GM18517 (cell line): Measurements from ENCODE around the gene DEPDC5.
"Not testable (repeated sequence)": the region's sequence is repeated elsewhere in the genome, so short reads cannot be mapped to it uniquely, and the experiment has no call there.

Experiments
- ATAC-seq: cut with Tn5 transposase; IDR thresholded peaks from one replicate; pipeline ENCODE4 v1.9.1; 2021; ENCODE audit warnings: mild to moderate bottlenecking, moderate library complexity; ENCODE audit not compliant: unreplicated experiment

The DEPDC5 gene

DNA sequence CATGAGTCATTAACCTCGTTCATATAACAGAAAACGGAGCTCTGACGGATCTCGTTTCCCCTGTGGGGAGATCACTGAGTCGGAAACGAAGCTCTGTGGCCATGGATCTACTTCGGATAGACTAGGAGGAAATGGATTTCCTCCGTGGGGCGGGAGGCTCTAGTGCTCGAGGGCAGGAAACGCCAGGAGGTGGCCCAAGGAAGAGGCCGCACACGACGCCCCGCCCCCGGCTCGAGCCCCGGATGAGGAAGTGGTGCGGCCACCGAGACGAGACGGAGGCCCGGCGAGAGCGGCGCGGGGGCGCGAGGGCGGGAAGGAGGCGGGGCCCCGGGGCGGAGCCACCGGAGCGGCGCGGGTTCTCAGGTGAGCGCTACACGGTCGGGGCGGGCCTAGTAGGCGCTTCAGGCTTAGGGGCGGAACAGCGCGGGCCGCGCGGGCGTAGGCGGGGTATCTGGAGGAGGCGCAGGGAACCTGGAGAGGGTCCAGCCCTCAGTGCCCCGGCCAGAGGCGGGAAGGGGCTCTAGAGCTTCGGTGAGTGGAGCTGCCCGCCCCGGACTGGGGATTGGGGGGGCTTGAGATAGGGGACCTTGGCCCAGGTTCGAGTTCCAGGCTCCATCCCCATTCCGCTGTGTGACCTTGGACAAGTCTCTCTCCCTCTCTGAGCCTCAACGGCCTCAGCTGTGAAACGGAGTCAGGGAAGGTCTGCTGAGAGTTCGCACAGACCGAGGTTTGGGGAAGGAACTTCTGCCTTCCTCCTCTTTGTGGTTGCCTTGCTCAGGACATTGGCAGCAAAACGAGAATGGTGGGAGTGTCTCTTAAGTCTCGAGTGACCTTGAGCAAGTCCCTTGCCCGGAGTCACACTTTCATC is at the start of gene DEPDC5:
TSS of gene DEPDC5 (plus strand) at position 386 of the 868 bp plus-strand sequence. CDS start 903 bp downstream, outside the sequence.
- ATAC-seq: peak; percentile 66

GRCh38 chr22:31707519-31707918 is 46.3 kb upstream of the DEPDC5 start:
- no peak for ATAC-seq

- ATAC-seq: not testable (repeated sequence)
Measured at GRCh38 chr22:31711226-31711625, 42.6 kb upstream of the DEPDC5 start.

- no peak for ATAC-seq
Measured at GRCh38 chr22:31715147-31715778, 38.6 kb upstream of the DEPDC5 start.

DNA sequence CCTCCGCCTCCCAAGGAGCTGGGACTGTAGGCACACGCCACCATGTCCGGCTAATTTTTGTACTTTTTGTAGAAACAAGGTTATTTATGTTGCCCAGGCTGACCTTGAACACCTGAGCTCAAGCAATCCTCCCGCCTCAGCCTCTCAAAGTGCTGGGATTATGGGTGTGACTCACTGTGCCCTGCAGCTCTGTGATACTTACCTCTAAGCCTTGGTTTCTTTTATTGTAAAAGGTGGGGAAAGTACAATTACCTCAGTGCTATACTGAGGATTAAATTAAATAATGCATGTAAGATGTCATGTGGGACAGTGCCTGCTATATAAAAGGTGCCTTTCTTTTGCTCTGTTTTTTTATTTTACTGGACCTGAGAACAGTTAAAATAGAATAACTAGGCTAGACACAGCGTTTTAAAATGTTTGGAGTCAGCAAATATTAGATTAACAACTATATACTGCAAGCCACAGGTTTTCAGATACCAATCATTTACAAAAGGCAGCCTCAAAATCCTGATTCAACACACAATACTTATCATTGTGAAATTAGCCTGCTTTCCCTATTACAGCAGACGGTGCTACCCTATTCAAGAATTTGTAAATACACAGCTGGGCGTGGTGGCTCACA is 33.9 kb upstream of the DEPDC5 start:
- ATAC-seq: no peak

DNA sequence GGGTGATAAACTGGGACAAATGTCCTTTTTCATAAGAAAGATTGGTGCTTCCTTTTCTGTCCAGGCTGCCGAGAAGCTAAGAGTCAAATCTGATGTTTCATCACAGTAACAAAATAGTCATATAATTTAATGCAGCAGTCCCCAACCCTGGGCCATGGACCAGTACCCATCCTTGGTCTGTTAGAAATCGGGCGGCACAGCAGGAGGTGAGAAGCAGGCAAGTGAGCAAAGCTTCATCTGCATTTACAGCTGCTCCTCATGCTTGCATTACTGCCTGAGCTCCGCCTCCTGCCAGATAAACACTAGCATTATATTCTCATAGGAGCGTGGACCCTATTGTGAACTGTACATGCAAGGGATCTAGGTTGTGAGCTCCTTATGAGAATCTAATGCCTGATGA is 30.1 kb upstream of the DEPDC5 start:
- ATAC-seq: no peak

DNA sequence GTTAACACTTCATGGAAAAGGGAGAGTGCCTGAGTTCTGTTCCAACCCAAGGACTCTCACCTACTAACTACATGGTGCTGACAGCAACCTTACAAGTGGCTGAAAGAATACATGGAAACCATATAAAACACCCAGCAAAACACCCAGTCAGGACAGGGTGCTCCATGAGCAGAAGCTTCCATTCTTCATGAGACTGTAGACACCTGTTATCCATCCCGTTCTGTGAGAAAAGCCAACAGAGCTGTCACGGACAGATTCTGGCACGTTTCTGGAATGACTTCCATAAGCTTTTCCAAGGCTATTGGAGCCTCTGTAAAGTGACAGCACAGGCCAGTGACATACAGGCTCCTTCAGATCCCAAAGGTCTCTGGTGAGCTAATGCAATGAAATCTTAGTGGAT is 27.1 kb upstream of the DEPDC5 start:
- ATAC-seq: no peak

DNA sequence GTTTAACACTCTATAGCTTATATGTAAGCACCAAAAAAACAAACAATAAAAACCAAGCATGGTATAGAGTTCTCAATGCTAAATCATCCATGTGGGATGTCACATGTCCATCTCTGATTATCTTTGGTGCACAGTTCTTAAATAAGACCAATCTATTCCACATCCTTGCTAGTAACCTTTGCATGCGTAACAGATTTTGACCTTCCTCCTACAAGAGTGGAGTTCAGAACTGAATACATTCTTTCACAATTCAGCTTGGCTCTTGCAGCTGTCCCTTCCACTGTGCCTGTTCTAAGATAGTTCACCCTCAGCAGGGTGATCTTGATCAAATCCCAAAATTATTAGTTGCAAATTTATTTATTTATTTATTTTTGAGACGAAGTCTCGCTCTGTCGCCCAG is 25.0 kb upstream of the DEPDC5 start:
- no peak for ATAC-seq

DNA sequence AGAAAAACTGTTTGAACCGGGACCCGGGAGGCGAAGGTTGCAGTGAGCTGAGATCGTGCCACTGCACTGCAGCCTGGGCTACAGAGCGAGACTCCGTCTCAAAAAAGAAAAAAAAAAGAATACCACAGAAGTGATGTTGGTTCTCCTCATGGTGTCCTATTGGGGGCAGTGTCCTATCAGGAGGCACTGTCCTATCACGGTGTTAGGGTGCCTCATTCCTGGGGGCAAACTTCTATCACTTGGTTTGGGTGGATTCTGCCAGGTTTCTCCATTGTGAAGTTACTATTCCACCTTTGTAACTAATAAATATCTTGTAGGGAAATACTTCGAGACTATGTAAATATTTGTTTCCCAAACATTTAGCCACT is 23.5 kb upstream of the DEPDC5 start:
- no peak for ATAC-seq

GRCh38 chr22:31732089-31732829 is 21.6 kb upstream of the DEPDC5 start:
- ATAC-seq: no peak

DNA sequence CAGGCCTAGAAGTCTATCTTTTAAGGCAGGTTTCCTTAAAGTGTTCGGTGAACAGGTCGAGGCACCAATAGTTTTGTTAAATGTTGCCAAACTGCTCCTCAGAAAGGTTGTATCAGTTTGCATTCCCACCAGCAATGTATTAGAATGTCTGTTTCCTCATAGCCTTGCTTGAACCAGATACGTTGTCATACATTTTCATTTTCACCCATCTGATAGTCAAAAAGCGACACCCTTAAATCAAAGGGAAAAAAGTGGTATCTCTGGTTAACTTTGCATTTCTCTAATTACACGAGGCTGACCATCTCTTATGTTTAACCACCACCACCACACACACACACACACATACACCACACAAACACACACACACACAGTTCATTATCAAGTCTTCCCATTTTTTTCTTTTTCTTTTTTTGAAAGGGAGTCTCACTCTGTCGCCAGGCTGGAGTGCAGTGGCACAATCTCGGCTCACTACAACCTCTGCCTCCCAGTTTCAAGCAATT is 20.2 kb upstream of the DEPDC5 start:
- no peak for ATAC-seq

- ATAC-seq: no peak
Measured at GRCh38 chr22:31734512-31734911, 19.3 kb upstream of the DEPDC5 start.

DNA sequence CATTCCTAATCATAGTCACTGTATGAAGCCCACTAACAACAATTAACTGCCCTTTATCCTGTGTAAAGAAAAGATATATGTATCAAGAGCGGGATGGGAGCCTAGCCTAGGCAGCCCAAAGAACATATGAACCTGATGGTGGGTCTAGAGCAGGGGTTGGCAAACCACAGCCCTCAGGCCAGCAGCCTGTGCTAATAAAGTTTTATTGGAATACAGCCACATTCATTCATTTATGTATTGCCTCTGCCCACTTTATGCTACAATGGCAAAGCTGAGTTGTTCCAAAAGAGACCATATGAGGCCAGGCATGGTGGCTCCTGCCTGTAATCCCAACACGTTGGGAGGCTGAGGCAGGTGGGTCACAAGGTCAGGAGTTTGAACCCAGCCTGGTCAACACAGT is 17.4 kb upstream of the DEPDC5 start:
- ATAC-seq: no peak

- ATAC-seq: no peak
Measured at GRCh38 chr22:31737932-31738331, 15.9 kb upstream of the DEPDC5 start.

DNA sequence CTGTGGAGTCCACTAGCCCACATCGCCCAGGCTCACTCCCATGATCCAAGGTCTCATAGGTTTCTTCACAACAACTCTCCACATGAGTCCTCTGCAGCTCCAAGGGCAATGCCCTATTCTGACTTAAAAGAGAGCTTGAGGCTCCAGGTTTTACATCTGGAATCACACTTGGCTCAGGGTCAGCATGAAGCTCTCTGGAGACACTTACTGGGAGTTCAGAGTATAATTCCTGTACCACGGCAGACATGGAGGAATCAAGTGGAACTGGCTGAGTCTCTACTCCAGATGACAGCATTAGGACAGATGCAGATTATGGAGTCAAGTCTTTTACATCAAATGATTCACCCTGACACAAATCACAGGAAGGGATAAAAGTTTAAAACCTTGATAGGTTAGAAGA is 15.3 kb upstream of the DEPDC5 start:
- ATAC-seq: no peak

- no peak for ATAC-seq
Measured at GRCh38 chr22:31739795-31740201, 14.0 kb upstream of the DEPDC5 start.

DNA sequence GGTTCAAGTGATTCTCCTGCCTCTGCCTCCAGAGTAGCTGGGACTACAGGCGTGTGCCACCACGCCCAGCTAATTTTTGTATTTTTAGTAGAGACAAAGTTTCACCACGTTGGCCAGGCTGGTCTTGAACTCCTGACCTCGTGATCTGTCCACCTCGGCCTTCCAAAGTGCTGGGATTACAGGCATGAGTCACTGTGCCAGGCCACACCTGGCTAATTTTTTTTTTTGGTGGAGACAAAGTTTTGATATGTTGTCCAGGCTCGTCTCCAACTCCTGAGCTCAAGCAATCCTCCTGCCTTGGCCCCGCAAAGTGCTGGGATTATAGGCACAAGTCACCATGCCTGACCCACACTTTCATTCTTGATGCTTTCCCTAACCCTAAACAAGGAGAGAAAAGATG is 13.5 kb upstream of the DEPDC5 start:
- not testable (repeated sequence) for ATAC-seq

DNA sequence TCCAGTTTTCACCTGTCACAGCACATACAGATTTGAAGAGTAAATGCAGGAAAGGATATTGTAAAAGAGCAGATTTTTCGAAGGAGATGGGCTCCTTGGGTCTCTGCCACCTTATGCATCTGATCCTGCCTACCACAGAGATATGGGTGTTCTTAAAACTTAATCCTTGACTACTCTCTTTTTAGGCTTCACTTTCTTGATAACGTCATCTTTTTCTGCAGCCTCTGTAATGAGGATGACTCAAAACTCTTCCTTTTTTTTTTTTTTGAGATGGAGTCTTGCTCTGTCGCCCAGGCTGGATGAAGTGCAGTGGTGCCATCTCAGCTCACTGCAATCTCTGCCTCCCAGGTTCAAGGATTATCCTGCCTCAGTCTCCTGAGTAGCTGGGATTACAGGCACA is 11.7 kb upstream of the DEPDC5 start:
- no peak for ATAC-seq

DNA sequence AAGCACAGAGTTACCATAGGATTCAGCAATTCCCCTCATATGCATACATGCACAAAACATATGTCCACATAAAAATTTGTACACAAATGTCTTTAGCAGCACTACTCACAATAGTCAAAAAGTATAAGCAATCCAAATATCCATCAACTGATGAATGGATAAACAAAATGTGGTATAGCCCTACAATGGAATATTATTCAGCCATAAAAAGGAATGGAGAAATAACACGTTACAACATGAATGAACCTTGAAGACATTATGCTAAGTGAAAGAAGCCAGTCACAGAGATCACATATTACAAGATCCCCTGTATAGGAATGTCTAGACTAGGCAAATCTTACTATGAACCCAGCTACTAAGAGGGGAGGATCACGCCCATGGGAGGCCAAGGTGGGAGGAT is 11.1 kb upstream of the DEPDC5 start:
- no peak for ATAC-seq

- no peak for ATAC-seq
Measured at GRCh38 chr22:31743871-31744270, 9.9 kb upstream of the DEPDC5 start.

- ATAC-seq: no peak
Measured at GRCh38 chr22:31747441-31747840, 6.4 kb upstream of the DEPDC5 start.
